Heart right ventricle (tissue), 16 donors: ENCODE measurements around the gene COPS3. TPM values are rescaled to one million over a fixed set of nuclear protein-coding genes. Genes with fewer than 3 reads are reported as not detected.

Experiments
- ATAC-seq, 8 donors: fragments of 200-7000 bp; cut with Tn5 transposase; one replicate each; pipeline ENCODE4 v1.9.1; 2020; ENCODE audit warnings: mild to moderate bottlenecking in 8 of 8, moderate library complexity in 8 of 8, moderate number of reproducible peaks in 1 of 8
- DNase-seq, 2 donors: peaks; one replicate each; pipeline ENCODE4 v3.0.0-alpha.2; 2020
- H3K27ac ChIP-seq, 10 donors: fragments of 200-600 bp; sonication (generic) in 2 of 10; one replicate each; pipeline versions ENCODE4 v1.5.0 to v1.8.0; 2020 to 2022; ENCODE audit warnings: mild to moderate bottlenecking in 3 of 10
- H3K27me3 ChIP-seq, 7 donors: fragments of 200-600 bp; one replicate each; pipeline ENCODE4 v1.8.0; 2021 to 2022; ENCODE audit warnings: mild to moderate bottlenecking in 2 of 7
- H3K36me3 ChIP-seq, 9 donors: fragments of 200-600 bp; sonication (generic) in 1 of 9; one replicate each; pipeline versions ENCODE4 v1.5.0 to v1.8.0; 2020 to 2022; ENCODE audit warnings: mild to moderate bottlenecking in 2 of 9
- H3K4me1 ChIP-seq, 9 donors: fragments of 200-600 bp; sonication (generic) in 1 of 9; one replicate each; pipeline versions ENCODE4 v1.5.0 to v1.8.0; 2020 to 2022; ENCODE audit warnings: mild to moderate bottlenecking in 4 of 9
- H3K4me3 ChIP-seq, 10 donors: fragments of 200-600 bp; sonication (generic) in 2 of 10; one replicate each; pipeline versions ENCODE4 v1.5.0 to v1.8.0; 2020 to 2022; ENCODE audit warnings: mild to moderate bottlenecking in 7 of 10, moderate library complexity in 2 of 10
- H3K9me3 ChIP-seq, 11 donors: fragments of 200-600 bp in 10 of 11; sonication (generic) in 2 of 11; one replicate each; pipeline versions ENCODE4 v1.5.0 to v1.8.0; 2013 to 2022; ENCODE audit warnings: mild to moderate bottlenecking in 2 of 11, control low read depth in 1 of 11, moderate library complexity in 1 of 11
- intact Hi-C, 10 donors: fragments of 100-400 bp; cut with DNase I; formaldehyde crosslinking; loops; one replicate each; pipeline versions ENCODE4 v1.11.1 to v1.14.2; 2022
- polyA plus RNA-seq, 2 donors: library from polyadenylated mRNA; stranded (reverse); fragments of 200-250 nt; gene quantifications; one replicate each; pipeline ENCODE4 v1.2.3, GENCODE V29; 2013
- total RNA-seq, 10 donors: library from RNA; stranded (reverse); fragmentation: NEBNext Ultra II Directional in 3 of 10; extraction: Animal tissue kit (Norgen Biotek cat#: 25700) in 3 of 10; gene quantifications; one replicate each; pipeline versions ENCODE4 v1.2.1 to v1.2.4, GENCODE V29; 2021 to 2023
- TF ChIP-seq, protein P1 (sequence below), 9 donors: fragments of 200-600 bp; sonication (generic) in 2 of 9; IDR thresholded peaks; one replicate each; pipeline versions ENCODE4 v1.5.0 to v1.8.0; 2021 to 2022; ENCODE audit warnings: antibody characterized with exemption in 9 of 9, mild to moderate bottlenecking in 5 of 9, moderate library complexity in 1 of 9
- donor health status: Arrhythmogenic right ventricular cardiomyopathy.
- donor health status: ischemic (EF 13 %, LVEDD 7.1; RV severe dilation, severe dysfunction).
- donor health status: healthy with polysubstance abuse.
- donor health status: DM: no; HTN: yes; CAD: no.
- donor health status: DM: no; HTN: no; CAD: no.
- donor health status: ischemic (EF 25% LVEDD 6.9; RV normal size, moderate dysfunction).
- donor health status: ischemic (EF 25% LVEDD 5.7; RV mildly dilated, moderate dysfunction).
- donor health status: healthy.
- donor health status: DM: yes; HTN: yes; CAD: no.
- donor health status: Ischemic cardiomyopathy.
- donor health status: ischemic (EF 35%, LVEDD 5.7; RV mildly dilated, moderate dysfunction).
- donor health status: nonischemic (EF 11% LVEDD 7.7; RV severe dilation, severe dysfunction).
- donor health status: DM: yes; HTN: yes; CAD: no.
- donor health status: PGD.
- donor health status: ischemic (EF 29% LVEDD 5.4; RV normal size, mild dysfunction).
- donor health status: nonischemic (EF 23%, LVEDD 6.1; RV moderate dilation, normal function).

The COPS3 gene
- total and polyA plus RNA-seq, 12 donors: 23.4 to 84.6 (median 71.1) TPM

- intact Hi-C loops: no loop called here
- ATAC-seq (no peak), DNase-seq (no peak)
- Histone ChIP-seq H3K4me3 (no peak overlapping the region), H3K4me1 (peaks cover under 1 to 32% (median 16%) of the 10 kb centered on the region in 9 donors), H3K36me3 (peaks cover 0 to 7% (median 0%) of the 10 kb centered on the region in 9 donors), H3K9me3 (no peaks in the 10 kb centered on the region), H3K27ac (no peak overlapping the region), H3K27me3 (no peaks in the 10 kb centered on the region)
- TF ChIP-seq, protein P1, sequence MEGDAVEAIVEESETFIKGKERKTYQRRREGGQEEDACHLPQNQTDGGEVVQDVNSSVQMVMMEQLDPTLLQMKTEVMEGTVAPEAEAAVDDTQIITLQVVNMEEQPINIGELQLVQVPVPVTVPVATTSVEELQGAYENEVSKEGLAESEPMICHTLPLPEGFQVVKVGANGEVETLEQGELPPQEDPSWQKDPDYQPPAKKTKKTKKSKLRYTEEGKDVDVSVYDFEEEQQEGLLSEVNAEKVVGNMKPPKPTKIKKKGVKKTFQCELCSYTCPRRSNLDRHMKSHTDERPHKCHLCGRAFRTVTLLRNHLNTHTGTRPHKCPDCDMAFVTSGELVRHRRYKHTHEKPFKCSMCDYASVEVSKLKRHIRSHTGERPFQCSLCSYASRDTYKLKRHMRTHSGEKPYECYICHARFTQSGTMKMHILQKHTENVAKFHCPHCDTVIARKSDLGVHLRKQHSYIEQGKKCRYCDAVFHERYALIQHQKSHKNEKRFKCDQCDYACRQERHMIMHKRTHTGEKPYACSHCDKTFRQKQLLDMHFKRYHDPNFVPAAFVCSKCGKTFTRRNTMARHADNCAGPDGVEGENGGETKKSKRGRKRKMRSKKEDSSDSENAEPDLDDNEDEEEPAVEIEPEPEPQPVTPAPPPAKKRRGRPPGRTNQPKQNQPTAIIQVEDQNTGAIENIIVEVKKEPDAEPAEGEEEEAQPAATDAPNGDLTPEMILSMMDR (IDR thresholded peaks at IDR 0.05): no peak
Observed at GRCh38 chr17:17196776-17197175, 84.3 kb downstream of the COPS3 start.

Other genes with a start within 250 kb of the COPS3 start
- gene MPRIP, start 238.8 kb downstream of the COPS3 start, total RNA-seq: 100 to 1,000 TPM; 252 to 409 (median 329) TPM
- gene MPRIP, start 238.8 kb downstream of the COPS3 start, polyA plus RNA-seq: 100 to 1,000 TPM; 225 to 329 TPM
- gene PLD6, start 74.9 kb downstream of the COPS3 start, total RNA-seq: 10 to 100 TPM in 2 of 10 donors, 1 to 10 TPM in 8; 6.0 to 16.3 (median 8.2) TPM
- 1 to 10 TPM; 3.7 to 6.9 TPM for gene PLD6, start 74.9 kb downstream of the COPS3 start, polyA plus RNA-seq
- 10 to 100 TPM; 26.4 to 45.7 (median 35.8) TPM for gene FLCN, start 44.1 kb downstream of the COPS3 start, total RNA-seq
- 10 to 100 TPM; 16.0 to 78.2 TPM for gene FLCN, start 44.1 kb downstream of the COPS3 start, polyA plus RNA-seq
- 10 to 100 TPM in 5 of 10 donors, 1 to 10 TPM in 5; 7.4 to 15.8 (median 9.8) TPM for gene NT5M, start 22.1 kb upstream of the COPS3 start, total RNA-seq
- gene NT5M, start 22.1 kb upstream of the COPS3 start, polyA plus RNA-seq: 10 to 100 TPM in 1 of 2 donors, 1 to 10 TPM in 1; 4.9 to 14.8 TPM
- 10 to 100 TPM; 31.4 to 42.0 (median 35.2) TPM for gene MED9, start 195.8 kb upstream of the COPS3 start, total RNA-seq
- 10 to 100 TPM; 32.6 to 33.8 TPM for gene MED9, start 195.8 kb upstream of the COPS3 start, polyA plus RNA-seq
- gene RASD1, start 215.1 kb upstream of the COPS3 start, total RNA-seq: 10 to 100 TPM in 4 of 10 donors, 1 to 10 TPM in 6; 2.2 to 67.7 (median 6.8) TPM
- 10 to 100 TPM; 26.3 to 85.8 TPM for gene RASD1, start 215.1 kb upstream of the COPS3 start, polyA plus RNA-seq